Neutrophil (primary cell): ENCODE data around the gene ITPR1.

Experiments
- H3K27ac ChIP-seq: fragments of 200-600 bp; sonication (generic); 2 replicates; pipeline ENCODE4 v1.5.1; 2016; ENCODE audit warnings: mild to moderate bottlenecking, moderate library complexity
- H3K27me3 ChIP-seq: fragments of 200-600 bp; sonication (generic); 2 replicates; pipeline ENCODE4 v1.6.0; 2016; ENCODE audit warnings: mild to moderate bottlenecking
- H3K36me3 ChIP-seq: fragments of 200-600 bp; sonication (generic); 2 replicates; pipeline ENCODE4 v1.5.1; 2017
- H3K4me1 ChIP-seq, 2 experiments: fragments of 200-600 bp in 1 of 2; sonication (generic) in 1 of 2; 1 replicate in 1 of 2; 2 replicates in 1 of 2; pipeline versions ENCODE4 v1.5.1 to v1.6.1; 2013 to 2016; ENCODE audit warnings: low read depth in 1 of 2, low read length in 1 of 2, mild to moderate bottlenecking in 1 of 2, moderate library complexity in 1 of 2; ENCODE audit not compliant: control insufficient read depth in 1 of 2, insufficient read depth in 1 of 2
- H3K4me3 ChIP-seq, 2 experiments: fragments of 200-600 bp in 1 of 2; sonication (generic) in 1 of 2; 1 replicate in 1 of 2; 2 replicates in 1 of 2; pipeline ENCODE4 v1.5.1; 2013 to 2016; ENCODE audit warnings: low read depth in 1 of 2, low read length in 1 of 2, mild to moderate bottlenecking in 1 of 2, moderate library complexity in 1 of 2
- H3K9me3 ChIP-seq: fragments of 200-600 bp; sonication (generic); 2 replicates; pipeline ENCODE4 v1.5.1; 2016
- CTCF ChIP-seq: fragments of 200-600 bp; sonication (generic); IDR thresholded peaks from 2 replicates; pipeline ENCODE4 v1.5.1; 2016; ENCODE audit warnings: antibody characterized with exemption

The ITPR1 gene

DNA sequence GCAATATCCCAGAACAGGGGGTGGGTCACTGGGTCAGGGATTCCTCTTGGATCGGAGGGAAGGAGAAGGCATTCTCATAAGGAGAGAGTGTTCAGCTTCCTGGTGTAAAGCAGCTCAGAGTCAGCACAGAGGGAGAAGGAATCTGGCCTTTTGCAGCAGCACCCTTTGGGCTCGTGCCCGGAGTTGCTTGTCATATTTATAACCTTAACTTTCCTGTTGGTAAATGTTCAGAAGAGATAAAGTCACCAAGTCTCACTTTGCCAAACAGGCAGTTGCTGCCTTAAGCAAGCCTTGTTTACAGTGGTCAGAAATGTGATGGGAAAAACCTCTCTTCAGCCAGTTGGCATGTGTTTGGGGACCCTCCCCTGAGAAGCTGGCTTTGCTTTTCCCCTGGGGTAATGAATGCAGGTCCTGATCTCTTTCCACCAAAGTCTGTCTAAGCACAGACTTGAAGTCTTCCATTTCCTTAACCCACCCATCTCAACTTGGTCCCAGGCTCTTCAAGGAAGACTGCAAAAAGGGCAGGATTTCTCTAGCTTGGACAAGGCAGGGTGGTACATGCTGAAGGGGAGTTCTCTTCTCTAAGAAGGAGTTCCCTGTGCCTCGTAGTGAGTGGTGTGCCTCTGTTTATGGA is 279.1 kb downstream of the ITPR1 start:
- Histone ChIP-seq H3K4me1 (no peaks in the 10 kb centered on the region), H3K36me3 (no peaks in the 10 kb centered on the region), H3K27ac (no peak overlapping the region), H3K4me3 (no peak overlapping the region), H3K9me3 (no peaks in the 10 kb centered on the region), H3K27me3 (no peaks in the 10 kb centered on the region)
- TF ChIP-seq CTCF: no peak

DNA sequence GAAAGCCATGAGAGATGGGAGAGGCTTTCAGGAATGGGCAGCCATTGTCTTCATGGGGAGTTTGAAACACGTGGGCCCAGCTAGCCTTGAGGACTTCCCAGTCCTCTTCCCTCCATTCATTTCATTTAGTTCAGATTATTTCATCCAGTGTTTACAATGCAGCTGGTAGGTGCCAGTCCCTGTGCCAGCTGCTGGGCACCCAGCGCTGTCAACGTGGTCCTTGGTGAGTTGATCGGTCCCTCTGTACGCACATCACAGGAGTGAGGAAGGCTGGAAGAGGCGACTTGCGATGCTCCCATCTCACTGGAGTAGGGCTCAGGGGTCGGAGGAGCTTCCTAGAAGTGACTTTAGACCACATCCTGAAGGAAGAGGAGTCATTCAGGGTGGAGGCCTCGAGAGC is 279.7 kb downstream of the ITPR1 start:
- H3K27me3 ChIP-seq: no peaks in the 10 kb centered on the region
- no peaks in the 10 kb centered on the region for H3K36me3 ChIP-seq
- no peak overlapping the region for H3K4me3 ChIP-seq
- H3K27ac ChIP-seq: no peak overlapping the region
- no peaks in the 10 kb centered on the region for H3K4me1 ChIP-seq
- TF ChIP-seq CTCF: no peak
- H3K9me3 ChIP-seq: no peaks in the 10 kb centered on the region

DNA sequence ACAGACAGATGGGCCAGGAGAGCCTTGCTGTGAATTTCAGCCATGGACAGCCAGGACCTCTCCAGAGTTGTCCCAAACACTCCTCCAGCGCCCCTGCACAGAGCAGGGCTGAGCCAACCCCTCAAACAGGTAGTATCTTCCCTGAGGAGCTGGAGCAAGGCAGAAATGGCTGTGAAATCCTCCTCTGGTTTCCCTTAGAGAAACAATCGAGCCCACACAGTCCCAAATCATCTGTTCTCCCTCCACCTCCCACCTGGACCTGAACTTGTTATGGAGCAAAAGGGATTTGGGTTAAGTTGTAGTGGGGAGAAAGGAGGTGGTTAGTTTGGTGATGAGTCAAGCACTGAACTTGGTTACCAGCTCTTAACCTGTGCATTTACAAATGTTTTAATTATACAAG is 280.4 kb downstream of the ITPR1 start:
- no peaks in the 10 kb centered on the region for H3K4me1 ChIP-seq
- H3K27ac ChIP-seq: no peak overlapping the region
- H3K27me3 ChIP-seq: no peaks in the 10 kb centered on the region
- no peak overlapping the region for H3K4me3 ChIP-seq
- H3K36me3 ChIP-seq: no peaks in the 10 kb centered on the region
- TF ChIP-seq CTCF: no peak
- H3K9me3 ChIP-seq: no peaks in the 10 kb centered on the region

DNA sequence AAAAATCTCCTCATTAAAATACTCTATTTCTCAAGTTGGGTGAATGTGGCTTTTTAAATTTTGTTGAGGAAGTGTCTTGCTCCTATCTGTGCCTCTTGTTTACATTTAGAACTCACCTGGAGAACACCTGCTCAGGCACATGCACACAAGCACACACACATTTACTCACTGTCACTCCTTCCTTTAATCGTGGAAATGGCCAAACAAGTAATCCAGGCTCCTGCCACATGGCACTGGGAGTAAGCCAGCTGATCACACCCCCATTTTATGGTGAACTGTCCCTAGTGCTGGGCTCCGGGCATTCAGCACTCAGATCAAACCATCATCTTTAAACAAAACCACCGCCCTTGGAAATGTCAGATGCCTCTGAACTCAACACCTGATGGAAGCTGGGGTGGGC is 281.4 kb downstream of the ITPR1 start:
- Histone ChIP-seq H3K9me3 (no peaks in the 10 kb centered on the region), H3K4me3 (no peak overlapping the region), H3K27me3 (no peaks in the 10 kb centered on the region), H3K4me1 (no peaks in the 10 kb centered on the region), H3K27ac (no peak overlapping the region), H3K36me3 (no peaks in the 10 kb centered on the region)
- TF ChIP-seq CTCF: no peak

DNA sequence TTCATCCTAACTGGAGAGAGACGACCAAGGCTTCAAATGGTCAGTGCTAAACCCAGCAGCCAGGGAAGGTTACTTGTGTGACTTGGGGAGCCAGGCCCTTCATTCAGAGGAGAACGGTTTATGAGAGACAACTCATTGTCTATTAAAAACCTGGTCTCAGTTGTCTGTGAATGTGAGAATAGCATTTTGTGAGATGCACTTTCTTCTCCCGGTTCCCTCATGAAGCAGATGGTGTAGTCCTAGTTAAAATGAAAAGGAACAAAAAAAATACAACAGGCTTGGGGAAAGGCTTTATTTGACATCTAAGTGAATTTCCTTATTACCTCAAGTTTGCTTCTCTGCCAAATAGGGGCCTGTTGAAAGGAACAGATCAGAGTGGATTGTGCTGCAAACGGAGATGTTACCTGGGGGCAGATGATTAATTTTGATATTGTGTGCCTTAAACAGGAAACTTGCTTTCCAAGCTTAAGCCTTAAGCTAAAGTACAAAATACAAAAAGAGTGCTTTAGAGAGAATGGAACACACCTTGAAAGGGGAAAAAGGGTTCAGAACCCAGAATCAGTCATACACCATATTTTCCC is 283.3 kb downstream of the ITPR1 start:
- Histone ChIP-seq H3K4me1 (no peaks in the 10 kb centered on the region), H3K9me3 (no peaks in the 10 kb centered on the region), H3K27ac (no peak overlapping the region), H3K27me3 (no peaks in the 10 kb centered on the region), H3K4me3 (no peak overlapping the region), H3K36me3 (no peaks in the 10 kb centered on the region)
- no peak for TF ChIP-seq CTCF
